Ishikawa (cell line): Measurements from ENCODE around the gene DOCK3.

Source experiments
- CEBPB ChIP-seq: IDR thresholded peaks from 2 replicates; pipeline ENCODE4 v1.6.1; 2012
- CREB1 ChIP-seq: IDR thresholded peaks from 2 replicates; pipeline ENCODE4 v1.6.1; 2012; ENCODE audit warnings: low read depth
- EGR1 ChIP-seq: IDR thresholded peaks from 2 replicates; pipeline ENCODE4 v1.6.1; 2012
- EP300 ChIP-seq: IDR thresholded peaks from 2 replicates; pipeline ENCODE4 v1.6.1; 2012; ENCODE audit warnings: borderline replicate concordance
- FOXM1 ChIP-seq: IDR thresholded peaks from 2 replicates; pipeline ENCODE4 v1.6.1; 2012; ENCODE audit warnings: low read depth, borderline replicate concordance
- MAX ChIP-seq: IDR thresholded peaks from 2 replicates; pipeline ENCODE4 v1.6.1; 2012
- NFIC ChIP-seq: IDR thresholded peaks from 2 replicates; pipeline ENCODE4 v1.6.1; 2012
- RAD21 ChIP-seq: IDR thresholded peaks from 2 replicates; pipeline ENCODE4 v1.6.1; 2012; ENCODE audit warnings: low read depth
- REST ChIP-seq: IDR thresholded peaks from 2 replicates; pipeline ENCODE4 v1.6.1; 2012; ENCODE audit warnings: low read depth, mild to moderate bottlenecking
- TAF1 ChIP-seq: IDR thresholded peaks from 2 replicates; pipeline ENCODE4 v1.6.1; 2012; ENCODE audit warnings: low read depth, mild to moderate bottlenecking
- TCF12 ChIP-seq: IDR thresholded peaks from 2 replicates; pipeline ENCODE4 v1.6.1; 2012; ENCODE audit warnings: low read depth
- TEAD4 ChIP-seq: IDR thresholded peaks from 2 replicates; pipeline ENCODE4 v1.6.1; 2012
- USF1 ChIP-seq: IDR thresholded peaks from 2 replicates; pipeline ENCODE4 v1.6.1; 2012
- YY1 ChIP-seq: IDR thresholded peaks from 2 replicates; pipeline ENCODE4 v1.6.1; 2012; ENCODE audit warnings: low read depth
- ZBTB7A ChIP-seq: IDR thresholded peaks from 2 replicates; pipeline ENCODE4 v1.6.1; 2012; ENCODE audit warnings: low read depth

DOCK3 gene

GRCh38 chr3:51279448-51279847 is 604.7 kb downstream of the DOCK3 start:
- TF ChIP-seq ZBTB7A (no peak), REST (no peak), NFIC (no peak), FOXM1 (no peak), YY1 (no peak), TEAD4 (no peak), TCF12 (no peak)

- TF ChIP-seq EGR1 (no peak), CREB1 (no peak), TAF1 (no peak), USF1 (no peak), NFIC (no peak), CEBPB (no peak), MAX (no peak), RAD21 (no peak), EP300 (no peak), FOXM1 (no peak), ZBTB7A (no peak), TEAD4 (no peak), REST (no peak)
Observed at GRCh38 chr3:51280176-51280575, 605.4 kb downstream of the DOCK3 start.

- TF ChIP-seq FOXM1: no peak
- no peak for TF ChIP-seq RAD21
- TF ChIP-seq CREB1: no peak
Observed at GRCh38 chr3:51282931-51283330, 608.2 kb downstream of the DOCK3 start.

- no peak for TF ChIP-seq MAX
- TF ChIP-seq EGR1: no peak
- no peak for TF ChIP-seq TEAD4
- no peak for TF ChIP-seq CREB1
- TF ChIP-seq TCF12: no peak
- no peak for TF ChIP-seq NFIC
Observed at GRCh38 chr3:51283421-51283820, 608.7 kb downstream of the DOCK3 start.

- TF ChIP-seq EGR1: no peak
- TF ChIP-seq EP300: no peak
- TF ChIP-seq CEBPB: no peak
- no peak for TF ChIP-seq REST
- no peak for TF ChIP-seq TAF1
- TF ChIP-seq ZBTB7A: no peak
- no peak for TF ChIP-seq TCF12
- TF ChIP-seq NFIC: no peak
- no peak for TF ChIP-seq RAD21
- TF ChIP-seq CREB1: no peak
- no peak for TF ChIP-seq FOXM1
- TF ChIP-seq MAX: no peak
- no peak for TF ChIP-seq YY1
- no peak for TF ChIP-seq TEAD4
- no peak for TF ChIP-seq USF1
Observed at GRCh38 chr3:51295625-51296024, 620.9 kb downstream of the DOCK3 start.
